WERI-Rb-1 (cell line): ENCODE measurements around the gene TMEM203.
A peak's percentile ranks its signal among the peaks of the same experiment; 100 is the strongest.

ENCODE experiments used
- DNase-seq: peaks from one replicate; pipeline ENCODE4 v3.0.0-alpha.2; 2020
- H3K27ac ChIP-seq: fragments of 250-450 bp; sonication (Bioruptor Pico); 2 replicates; pipeline ENCODE4 v1.5.1; 2020; ENCODE audit warnings: mild to moderate bottlenecking, moderate library complexity
- H3K27me3 ChIP-seq: fragments of 250-450 bp; sonication (Bioruptor Pico); 2 replicates; pipeline ENCODE4 v1.5.1; 2021; ENCODE audit warnings: mild to moderate bottlenecking, low read depth, moderate library complexity; ENCODE audit not compliant: insufficient read depth, severe bottlenecking
- H3K36me3 ChIP-seq: fragments of 250-450 bp; sonication (Bioruptor Pico); 2 replicates; pipeline ENCODE4 v1.5.1; 2020; ENCODE audit warnings: mild to moderate bottlenecking, moderate library complexity
- H3K4me3 ChIP-seq: 2 replicates; pipeline ENCODE4 v1.5.1; 2011; ENCODE audit warnings: low read depth, mild to moderate bottlenecking, control low read depth, low read length
- H3K9me3 ChIP-seq: fragments of 250-450 bp; sonication (Bioruptor Pico); 2 replicates; pipeline ENCODE4 v1.5.1; 2021; ENCODE audit warnings: mild to moderate bottlenecking, moderate library complexity; ENCODE audit not compliant: severe bottlenecking
- TF ChIP-seq, protein P1 (sequence below): IDR thresholded peaks from 2 replicates; pipeline ENCODE4 v1.5.1; 2011; ENCODE audit warnings: low read depth, mild to moderate bottlenecking, control low read depth, inconsistent platforms, low read length

Gene TMEM203

DNA sequence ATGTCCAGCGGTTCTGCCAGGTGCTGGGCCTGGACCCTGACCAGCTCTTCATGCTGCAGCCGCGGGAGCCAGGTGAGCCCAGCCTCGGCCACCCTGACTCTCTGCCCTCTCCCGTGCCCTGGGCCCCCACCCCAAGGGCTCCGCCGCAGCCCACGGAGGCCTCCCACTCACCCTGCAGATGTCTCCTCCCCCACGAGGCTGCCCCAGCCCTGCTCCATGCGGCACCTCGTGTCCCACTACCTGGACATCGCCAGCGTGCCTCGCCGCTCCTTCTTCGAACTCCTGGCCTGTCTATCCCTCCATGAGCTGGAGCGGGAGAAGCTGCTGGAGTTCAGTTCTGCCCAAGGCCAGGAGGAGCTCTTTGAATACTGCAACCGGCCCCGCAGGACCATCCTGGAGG is 9.2 kb upstream of the TMEM203 start:
- TF ChIP-seq, protein P1, sequence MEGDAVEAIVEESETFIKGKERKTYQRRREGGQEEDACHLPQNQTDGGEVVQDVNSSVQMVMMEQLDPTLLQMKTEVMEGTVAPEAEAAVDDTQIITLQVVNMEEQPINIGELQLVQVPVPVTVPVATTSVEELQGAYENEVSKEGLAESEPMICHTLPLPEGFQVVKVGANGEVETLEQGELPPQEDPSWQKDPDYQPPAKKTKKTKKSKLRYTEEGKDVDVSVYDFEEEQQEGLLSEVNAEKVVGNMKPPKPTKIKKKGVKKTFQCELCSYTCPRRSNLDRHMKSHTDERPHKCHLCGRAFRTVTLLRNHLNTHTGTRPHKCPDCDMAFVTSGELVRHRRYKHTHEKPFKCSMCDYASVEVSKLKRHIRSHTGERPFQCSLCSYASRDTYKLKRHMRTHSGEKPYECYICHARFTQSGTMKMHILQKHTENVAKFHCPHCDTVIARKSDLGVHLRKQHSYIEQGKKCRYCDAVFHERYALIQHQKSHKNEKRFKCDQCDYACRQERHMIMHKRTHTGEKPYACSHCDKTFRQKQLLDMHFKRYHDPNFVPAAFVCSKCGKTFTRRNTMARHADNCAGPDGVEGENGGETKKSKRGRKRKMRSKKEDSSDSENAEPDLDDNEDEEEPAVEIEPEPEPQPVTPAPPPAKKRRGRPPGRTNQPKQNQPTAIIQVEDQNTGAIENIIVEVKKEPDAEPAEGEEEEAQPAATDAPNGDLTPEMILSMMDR = no peak
- Histone ChIP-seq H3K36me3 (no peaks in the 10 kb centered on the region), H3K9me3 (no peaks in the 10 kb centered on the region), H3K27me3 (no peaks in the 10 kb centered on the region), H3K4me3 (no peak overlapping the region), H3K27ac (no peak overlapping the region)
- DNase-seq = no peak

DNA sequence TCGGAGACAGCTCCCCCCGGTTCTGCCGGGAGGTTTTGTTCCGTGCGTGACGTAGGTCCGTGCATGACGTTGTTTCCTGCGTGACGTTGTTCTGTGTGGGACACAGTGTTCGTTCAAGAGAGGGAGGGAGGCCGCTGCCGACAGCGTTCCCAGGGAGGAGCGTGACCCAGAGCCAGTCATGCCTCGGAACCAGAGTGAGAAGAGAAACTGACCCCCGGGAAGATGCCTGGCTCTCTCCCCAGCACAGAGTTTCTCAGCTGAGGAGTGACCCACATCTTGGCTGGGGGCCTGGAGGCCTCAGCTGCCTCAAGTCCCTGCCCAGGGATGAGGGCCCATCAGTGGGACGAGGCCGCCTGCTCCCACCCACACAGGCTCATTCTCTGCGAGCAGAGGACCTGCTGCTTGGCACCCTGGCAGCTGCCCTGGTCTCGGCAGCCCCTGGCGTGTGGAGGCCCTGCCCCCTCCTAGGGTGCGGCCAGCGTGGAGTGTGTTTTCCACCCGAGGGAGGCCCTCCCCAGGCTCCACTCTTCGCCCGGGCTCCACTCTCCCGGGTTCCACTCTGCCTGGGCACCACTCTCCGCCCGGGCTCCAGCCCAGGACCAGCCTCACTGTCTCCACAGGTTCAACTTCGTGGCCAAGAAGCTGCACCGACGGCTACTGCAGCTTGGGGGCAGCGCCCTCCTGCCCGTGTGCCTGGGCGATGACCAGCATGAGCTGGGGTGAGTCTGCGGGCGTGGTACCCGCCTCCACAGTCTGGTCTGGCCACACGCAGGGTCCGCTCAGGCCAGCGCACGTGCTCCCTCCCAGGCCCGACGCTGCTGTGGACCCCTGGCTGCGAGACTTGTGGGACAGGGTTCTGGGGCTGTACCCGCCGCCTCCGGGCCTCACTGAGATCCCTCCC is 8.0 kb upstream of the TMEM203 start:
- Histone ChIP-seq H3K27me3 (no peaks in the 10 kb centered on the region), H3K36me3 (no peaks in the 10 kb centered on the region), H3K9me3 (no peaks in the 10 kb centered on the region), H3K4me3 (no peak overlapping the region), H3K27ac (no peak overlapping the region)
- DNase-seq = no peak
- TF ChIP-seq, protein P1 = 0 out of 2 replicates have a peak, but pooled peaks have one; percentile 22

DNA sequence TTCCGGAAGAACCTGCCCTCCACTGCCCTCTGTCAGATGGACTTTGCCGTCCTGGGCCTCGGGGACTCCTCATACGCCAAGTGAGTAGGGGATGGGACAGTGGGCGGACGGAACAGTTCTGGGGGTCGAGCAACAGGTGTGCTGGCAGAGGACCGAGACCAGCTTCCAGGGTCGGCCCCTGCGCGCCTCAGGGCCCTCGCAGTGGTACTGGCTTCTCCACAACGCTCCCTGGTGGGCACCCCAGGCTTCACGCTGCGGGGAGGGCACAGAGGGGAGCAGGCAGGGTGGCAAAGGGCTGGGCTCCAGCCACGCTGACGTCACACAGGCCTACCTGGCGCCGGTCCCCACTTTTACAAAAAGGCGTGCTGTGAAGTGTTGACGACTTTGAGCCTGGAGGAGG is 7.1 kb upstream of the TMEM203 start:
- H3K36me3 ChIP-seq = no peaks in the 10 kb centered on the region
- TF ChIP-seq, protein P1 = no peak
- H3K27ac ChIP-seq = no peak overlapping the region

DNA sequence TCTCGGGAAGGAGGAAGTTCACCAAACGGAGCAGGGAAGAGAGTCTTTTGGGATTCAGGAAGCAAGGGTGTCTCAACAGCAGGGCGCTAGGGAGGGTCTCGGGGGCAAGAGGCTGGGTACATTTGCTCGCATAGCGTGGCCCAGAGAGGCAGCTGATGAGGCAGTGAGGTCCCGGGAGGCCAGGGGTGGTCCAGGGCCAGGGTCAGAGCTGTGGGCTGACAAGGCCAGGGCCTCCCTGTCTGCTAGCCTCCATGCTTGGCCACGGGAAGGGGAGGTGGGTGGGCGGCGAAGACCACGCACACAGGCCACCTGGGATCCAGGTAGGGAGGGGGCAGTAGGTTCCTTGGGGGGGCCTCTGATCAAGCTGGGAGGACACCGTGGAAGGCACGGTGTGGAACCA is 6.1 kb upstream of the TMEM203 start:
- Histone ChIP-seq H3K9me3 (no peaks in the 10 kb centered on the region), H3K27ac (no peak overlapping the region), H3K36me3 (no peaks in the 10 kb centered on the region), H3K27me3 (no peaks in the 10 kb centered on the region), H3K4me3 (no peak overlapping the region)
- DNase-seq = no peak
- TF ChIP-seq, protein P1 = no peak

More for the DNA sequence above, 7.1 kb upstream of the TMEM203 start:
- Histone ChIP-seq H3K27me3 (no peaks in the 10 kb centered on the region), H3K4me3 (no peak overlapping the region), H3K9me3 (no peaks in the 10 kb centered on the region)
- DNase-seq = no peak

DNA sequence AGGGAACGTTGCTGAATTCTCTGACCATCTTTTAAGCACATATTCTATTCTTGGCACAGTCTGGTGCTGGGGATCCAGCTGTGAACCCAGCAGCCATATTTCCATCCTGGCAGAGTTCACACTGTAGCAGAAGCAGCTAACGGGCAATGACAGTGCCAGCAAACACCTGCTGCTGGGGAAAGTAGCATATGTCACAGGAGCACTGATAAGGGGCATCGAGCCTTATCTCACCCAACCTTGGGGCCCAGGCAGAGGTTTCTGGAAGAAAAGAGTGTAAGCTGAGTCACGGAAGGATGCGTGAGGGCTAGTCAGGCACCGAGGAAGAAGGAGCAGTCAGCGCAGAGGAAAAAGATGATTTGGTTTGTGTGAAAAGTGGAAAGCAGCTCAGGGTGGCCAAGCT is 1.2 kb upstream of the TMEM203 start:
- Histone ChIP-seq H3K4me3 (no peak overlapping the region; the same call in 1 of the 2 replicates), H3K9me3 (no peaks in the 10 kb centered on the region), H3K36me3 (no peaks in the 10 kb centered on the region), H3K27me3 (no peaks in the 10 kb centered on the region), H3K27ac (no peak overlapping the region)
- DNase-seq = no peak
- TF ChIP-seq, protein P1 = no peak
